GM12874 (cell line): ENCODE results near the gene IQGAP1.

Experiments used
- TF ChIP-seq, protein P1 (sequence below): IDR thresholded peaks from 2 replicates; pipeline ENCODE4 v1.5.1; 2011; ENCODE audit warnings: low read depth, mild to moderate bottlenecking, control low read depth, low read length, moderate library complexity; ENCODE audit not compliant: insufficient read depth

Gene IQGAP1

DNA sequence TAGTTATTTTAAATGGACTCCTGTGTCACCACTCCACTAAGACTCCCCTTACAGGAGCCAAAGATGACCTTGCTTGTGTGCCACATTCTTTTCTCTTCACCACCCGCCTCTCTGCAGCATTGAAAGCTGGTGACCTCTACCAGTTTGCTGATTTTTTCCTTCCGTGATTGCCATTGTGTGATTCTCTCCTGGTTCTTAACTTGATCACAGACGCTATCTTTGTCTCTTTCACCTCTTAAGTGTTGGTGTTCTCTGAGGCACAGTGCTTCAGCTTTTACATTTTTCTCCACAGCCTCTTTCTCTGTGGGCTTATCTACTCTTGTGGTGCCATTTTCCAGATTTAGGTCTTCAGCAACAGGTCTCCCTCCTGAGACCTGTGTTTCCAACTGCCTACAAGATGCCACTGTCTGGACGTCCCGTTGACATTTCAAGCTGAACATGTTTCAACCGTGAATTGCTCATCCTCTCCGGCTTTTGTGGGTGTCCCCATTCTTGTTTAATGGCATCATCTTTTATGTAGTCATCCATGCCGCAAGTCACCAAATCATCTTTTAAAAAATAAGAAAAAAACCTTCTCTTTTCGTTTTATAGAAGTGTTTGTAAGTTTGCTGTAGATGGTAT lies 26.5 kb downstream of the IQGAP1 start:
- TF ChIP-seq, protein P1, sequence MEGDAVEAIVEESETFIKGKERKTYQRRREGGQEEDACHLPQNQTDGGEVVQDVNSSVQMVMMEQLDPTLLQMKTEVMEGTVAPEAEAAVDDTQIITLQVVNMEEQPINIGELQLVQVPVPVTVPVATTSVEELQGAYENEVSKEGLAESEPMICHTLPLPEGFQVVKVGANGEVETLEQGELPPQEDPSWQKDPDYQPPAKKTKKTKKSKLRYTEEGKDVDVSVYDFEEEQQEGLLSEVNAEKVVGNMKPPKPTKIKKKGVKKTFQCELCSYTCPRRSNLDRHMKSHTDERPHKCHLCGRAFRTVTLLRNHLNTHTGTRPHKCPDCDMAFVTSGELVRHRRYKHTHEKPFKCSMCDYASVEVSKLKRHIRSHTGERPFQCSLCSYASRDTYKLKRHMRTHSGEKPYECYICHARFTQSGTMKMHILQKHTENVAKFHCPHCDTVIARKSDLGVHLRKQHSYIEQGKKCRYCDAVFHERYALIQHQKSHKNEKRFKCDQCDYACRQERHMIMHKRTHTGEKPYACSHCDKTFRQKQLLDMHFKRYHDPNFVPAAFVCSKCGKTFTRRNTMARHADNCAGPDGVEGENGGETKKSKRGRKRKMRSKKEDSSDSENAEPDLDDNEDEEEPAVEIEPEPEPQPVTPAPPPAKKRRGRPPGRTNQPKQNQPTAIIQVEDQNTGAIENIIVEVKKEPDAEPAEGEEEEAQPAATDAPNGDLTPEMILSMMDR: no peak

DNA sequence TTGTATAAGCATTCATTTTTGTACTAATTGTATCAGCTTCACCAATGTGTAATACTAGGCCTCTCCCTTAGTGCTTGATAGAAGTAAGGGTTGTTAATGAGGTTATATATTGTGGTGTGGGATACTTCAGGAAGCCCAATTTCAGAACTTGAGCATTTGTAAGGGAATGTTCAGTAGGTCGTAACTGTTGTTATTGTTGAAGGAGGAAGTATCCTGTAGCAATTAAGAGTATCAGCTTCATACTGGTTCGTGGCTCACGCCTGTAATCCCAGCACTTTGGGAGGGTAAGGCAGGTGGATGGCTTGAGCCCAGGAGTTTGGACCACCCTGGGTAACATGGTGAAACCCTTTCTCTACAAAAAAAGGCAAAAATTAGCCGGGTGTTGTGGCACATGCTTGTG lies 30.6 kb downstream of the IQGAP1 start:
- TF ChIP-seq, protein P1: no peak

DNA sequence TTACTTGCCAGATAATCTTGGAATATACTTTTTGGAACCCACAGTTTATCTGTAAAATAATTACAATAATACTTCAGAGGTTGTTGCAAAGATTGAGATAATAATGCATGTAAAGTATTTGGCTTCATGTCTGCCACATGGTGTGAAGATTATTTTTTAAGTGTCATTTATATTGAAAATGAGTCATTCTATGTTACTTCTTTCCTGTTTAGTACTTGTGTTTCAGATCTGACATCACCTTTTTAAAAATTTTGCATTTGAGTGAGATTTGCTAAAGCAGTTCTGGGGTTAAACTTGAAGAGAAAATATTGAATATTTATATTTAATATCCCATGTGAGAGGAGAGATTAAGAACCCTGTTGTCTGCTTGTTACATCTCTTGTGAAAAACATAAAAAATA lies 31.2 kb downstream of the IQGAP1 start:
- TF ChIP-seq, protein P1: no peak

- TF ChIP-seq, protein P1: no peak
Observed at GRCh38 chr15:90419738-90420406, 31.8 kb downstream of the IQGAP1 start.

DNA sequence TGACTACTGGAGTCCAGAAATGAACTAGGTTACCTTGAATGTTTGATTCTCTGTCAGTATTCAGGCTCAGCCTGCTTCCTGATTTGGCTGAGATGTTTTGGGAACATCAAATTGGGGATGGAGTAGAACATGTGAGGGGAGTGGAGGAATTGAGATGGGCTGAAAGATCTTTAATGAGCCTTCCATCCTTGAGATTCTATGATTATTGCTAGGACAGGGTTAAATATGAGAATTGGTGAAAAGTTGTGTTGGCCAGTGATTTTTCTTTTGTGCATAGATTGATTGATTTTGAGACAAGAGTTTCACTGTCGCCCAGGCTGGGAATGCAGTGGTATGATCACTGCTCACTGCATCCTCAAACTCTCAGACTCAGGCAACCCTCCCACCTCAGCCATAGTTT lies 32.4 kb downstream of the IQGAP1 start:
- TF ChIP-seq, protein P1: no peak

DNA sequence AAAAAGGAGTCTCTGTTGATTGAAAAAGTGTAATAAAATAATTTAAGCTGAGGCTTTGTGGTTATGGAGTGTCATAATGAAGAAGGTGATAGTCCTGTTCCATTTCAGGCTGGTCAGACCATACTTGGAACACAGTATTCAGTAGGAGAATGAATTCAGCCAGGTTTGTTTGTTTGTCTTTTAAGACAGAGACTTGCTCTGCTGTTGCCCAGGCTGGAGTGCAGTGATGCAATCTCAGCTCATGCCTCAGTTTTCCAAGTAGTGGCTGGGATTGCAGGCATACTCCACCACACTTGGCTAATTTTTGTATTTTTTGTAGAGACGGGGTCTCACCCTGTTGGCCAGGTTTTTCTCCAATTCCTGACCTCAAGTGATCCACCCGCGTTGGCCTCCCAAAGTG lies 33.5 kb downstream of the IQGAP1 start:
- TF ChIP-seq, protein P1: no peak

DNA sequence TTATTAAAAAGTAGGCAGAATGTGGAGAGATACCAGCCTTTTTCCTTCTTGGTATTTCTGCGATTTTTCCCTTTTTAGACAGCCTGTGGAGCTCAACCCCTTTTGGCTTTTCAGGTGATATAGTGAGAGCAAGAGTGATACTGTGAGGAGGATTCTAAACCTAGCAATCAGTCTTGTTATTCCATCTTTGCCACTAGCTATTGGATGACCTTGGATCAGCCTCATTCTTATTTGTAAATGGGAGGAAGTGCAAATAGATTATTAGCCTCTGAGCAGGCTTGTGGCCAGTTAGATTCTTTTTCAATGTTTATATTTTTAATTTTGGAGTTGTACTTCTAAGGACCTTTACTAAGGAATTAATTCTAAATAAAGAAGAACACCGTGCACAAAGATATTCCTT lies 34.0 kb downstream of the IQGAP1 start:
- TF ChIP-seq, protein P1: no peak
